MM.1S (cell line): ENCODE results near the gene CCDC91.

ENCODE experiments used
- CTCF ChIP-seq: fragments of 300-600 bp; sonication (generic); IDR thresholded peaks from 2 replicates; pipeline ENCODE4 v1.5.1; 2016; ENCODE audit warnings: antibody characterized with exemption, low read length, mixed read lengths
- EZH2 ChIP-seq: fragments of 300-600 bp; sonication (generic); optimal IDR thresholded peaks from 2 replicates; pipeline ENCODE3; 2017; ENCODE audit warnings: low read depth, mild to moderate bottlenecking, antibody characterized with exemption, low read length, mixed read lengths

GRCh38 chr12:28555748-28556147, 365.5 kb downstream of the CCDC91 start:
- TF ChIP-seq CTCF (no peak), EZH2 (no peak)
